ENCODE data around the gene ECE1. TPM values are rescaled to one million over a fixed set of nuclear protein-coding genes. Genes with fewer than 3 reads are reported as not detected.

The ECE1 gene
- total and polyA plus RNA-seq, 9 of the 15 experiments (the other 6 are each of a cell fraction or from before 2014, with no cell fraction given) = 0.56 to 34.8 (median 11.0) TPM

- TF ChIP-seq GTF2B (IDR thresholded peaks at IDR 0.05; ENCODE audit: extremely low read depth, insufficient read length) = no peak
- peak in 1 of 2 experiments; percentile 78; a peak in 2 of 4 replicates for TF ChIP-seq RCOR1 (IDR thresholded peaks at IDR 0.05; ENCODE audit: borderline replicate concordance in 1 of 2, low read depth in 2 of 2, low read length in 2 of 2)
- no peak for TF ChIP-seq FOXA3 (CRISPR knock-in tag; conservative IDR thresholded peaks at IDR 0.05 in 1 of 2, IDR thresholded peaks at IDR 0.05 in 1 of 2)
- TF ChIP-seq ZNF518B (CRISPR knock-in tag; IDR thresholded peaks at IDR 0.05) = no peak
- TF ChIP-seq CHD4 (IDR thresholded peaks at IDR 0.05; ENCODE audit: insufficient read depth, insufficient replicate concordance, low read depth, low read length, poor library complexity, severe bottlenecking) = peak; percentile 50
- TF ChIP-seq, protein P1, sequence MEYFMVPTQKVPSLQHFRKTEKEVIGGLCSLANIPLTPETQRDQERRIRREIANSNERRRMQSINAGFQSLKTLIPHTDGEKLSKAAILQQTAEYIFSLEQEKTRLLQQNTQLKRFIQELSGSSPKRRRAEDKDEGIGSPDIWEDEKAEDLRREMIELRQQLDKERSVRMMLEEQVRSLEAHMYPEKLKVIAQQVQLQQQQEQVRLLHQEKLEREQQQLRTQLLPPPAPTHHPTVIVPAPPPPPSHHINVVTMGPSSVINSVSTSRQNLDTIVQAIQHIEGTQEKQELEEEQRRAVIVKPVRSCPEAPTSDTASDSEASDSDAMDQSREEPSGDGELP (CRISPR knock-in tag; IDR thresholded peaks at IDR 0.05; ENCODE audit: borderline replicate concordance) = peak; percentile 77
- TF ChIP-seq, protein P2, sequence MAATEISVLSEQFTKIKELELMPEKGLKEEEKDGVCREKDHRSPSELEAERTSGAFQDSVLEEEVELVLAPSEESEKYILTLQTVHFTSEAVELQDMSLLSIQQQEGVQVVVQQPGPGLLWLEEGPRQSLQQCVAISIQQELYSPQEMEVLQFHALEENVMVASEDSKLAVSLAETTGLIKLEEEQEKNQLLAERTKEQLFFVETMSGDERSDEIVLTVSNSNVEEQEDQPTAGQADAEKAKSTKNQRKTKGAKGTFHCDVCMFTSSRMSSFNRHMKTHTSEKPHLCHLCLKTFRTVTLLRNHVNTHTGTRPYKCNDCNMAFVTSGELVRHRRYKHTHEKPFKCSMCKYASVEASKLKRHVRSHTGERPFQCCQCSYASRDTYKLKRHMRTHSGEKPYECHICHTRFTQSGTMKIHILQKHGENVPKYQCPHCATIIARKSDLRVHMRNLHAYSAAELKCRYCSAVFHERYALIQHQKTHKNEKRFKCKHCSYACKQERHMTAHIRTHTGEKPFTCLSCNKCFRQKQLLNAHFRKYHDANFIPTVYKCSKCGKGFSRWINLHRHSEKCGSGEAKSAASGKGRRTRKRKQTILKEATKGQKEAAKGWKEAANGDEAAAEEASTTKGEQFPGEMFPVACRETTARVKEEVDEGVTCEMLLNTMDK (IDR thresholded peaks at IDR 0.05; ENCODE audit: borderline replicate concordance, insufficient read depth, low read depth, low read length, poor library complexity, severe bottlenecking) = peak; percentile 28
Observed at GRCh38 chr1:21255284-21255942, 34.9 kb downstream of the ECE1 start (continued).
